Ascending aorta (tissue), 2 donors: ENCODE measurements around the gene NPTX1. TPM values are rescaled to one million over a fixed set of nuclear protein-coding genes. Genes with fewer than 3 reads are reported as not detected.

Source experiments
- DNase-seq, 2 donors: peaks; one replicate each; pipeline ENCODE4 v3.0.0-alpha.2; 2019; ENCODE audit warnings: low spot score in 2 of 2
- H3K27ac ChIP-seq, 2 donors: fragments of 200-600 bp; sonication (generic); one replicate each; pipeline ENCODE4 v1.5.1; 2016 to 2017; ENCODE audit warnings: mild to moderate bottlenecking in 1 of 2
- H3K27me3 ChIP-seq: fragments of 200-600 bp; sonication (generic); one replicate; pipeline ENCODE4 v1.5.1; 2017
- H3K36me3 ChIP-seq, 2 donors: fragments of 200-600 bp; sonication (generic); one replicate each; pipeline ENCODE4 v1.5.1; 2016
- H3K4me1 ChIP-seq, 2 donors: fragments of 200-600 bp; sonication (generic); one replicate each; pipeline ENCODE4 v1.5.1; 2016 to 2017; ENCODE audit warnings: mild to moderate bottlenecking in 1 of 2
- H3K4me3 ChIP-seq, 2 donors: fragments of 200-600 bp; sonication (generic); one replicate each; pipeline ENCODE4 v1.5.1; 2016 to 2017; ENCODE audit warnings: mild to moderate bottlenecking in 1 of 2
- H3K9me3 ChIP-seq, 2 donors: fragments of 200-600 bp; sonication (generic); one replicate each; pipeline ENCODE4 v1.5.1; 2016
- intact Hi-C: fragments of 100-400 bp; cut with DNase I; formaldehyde crosslinking; loops from one replicate; pipeline ENCODE4 v1.15.1; 2023
- total RNA-seq: library from RNA; depleted of rRNA; stranded (reverse); fragments of >200 nt; gene quantifications from one replicate; pipeline ENCODE4 v1.1.0, GENCODE V29; 2016
- TF ChIP-seq, protein P1 (sequence below), 3 experiments: fragments of 200-600 bp in 2 of 3; fragments of 450-650 bp in 1 of 3; sonication (generic) in 2 of 3; IDR thresholded peaks; one replicate each; pipeline ENCODE4 v1.5.1; 2016 to 2019; ENCODE audit warnings: antibody characterized with exemption in 3 of 3, mild to moderate bottlenecking in 1 of 3, moderate library complexity in 1 of 3

NPTX1 gene
- total RNA-seq, 1 donor from 2014 or later: not detected

DNA sequence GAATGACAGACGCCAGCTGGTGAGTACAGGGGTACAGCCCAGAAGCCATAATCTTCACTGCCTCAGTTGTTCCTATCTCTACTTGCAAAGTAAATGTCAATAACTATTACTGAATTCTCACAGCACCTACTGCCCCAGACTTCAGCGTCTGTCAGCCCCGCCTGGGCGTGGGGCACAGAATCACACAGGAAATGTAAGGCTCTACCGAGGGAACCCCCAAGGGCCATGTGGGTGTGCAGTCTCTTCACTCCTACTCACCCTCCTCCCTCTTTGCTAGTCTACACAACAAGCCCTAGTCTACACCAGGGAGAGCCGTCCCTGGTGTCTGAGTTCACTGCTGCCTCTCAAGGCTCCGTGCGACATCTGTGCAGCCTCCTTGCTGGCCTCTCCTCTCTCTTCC lies 4.5 kb downstream of the NPTX1 start:
- H3K4me1 ChIP-seq: peaks cover 5 to 19% of the 10 kb centered on the region in 2 donors
- no peak for DNase-seq
- intact Hi-C loops: loop anchor here (5.0 kb wide), 1 partner anchor 35 kb away; no protein-coding TSS in a partner anchor
- TF ChIP-seq, protein P1, sequence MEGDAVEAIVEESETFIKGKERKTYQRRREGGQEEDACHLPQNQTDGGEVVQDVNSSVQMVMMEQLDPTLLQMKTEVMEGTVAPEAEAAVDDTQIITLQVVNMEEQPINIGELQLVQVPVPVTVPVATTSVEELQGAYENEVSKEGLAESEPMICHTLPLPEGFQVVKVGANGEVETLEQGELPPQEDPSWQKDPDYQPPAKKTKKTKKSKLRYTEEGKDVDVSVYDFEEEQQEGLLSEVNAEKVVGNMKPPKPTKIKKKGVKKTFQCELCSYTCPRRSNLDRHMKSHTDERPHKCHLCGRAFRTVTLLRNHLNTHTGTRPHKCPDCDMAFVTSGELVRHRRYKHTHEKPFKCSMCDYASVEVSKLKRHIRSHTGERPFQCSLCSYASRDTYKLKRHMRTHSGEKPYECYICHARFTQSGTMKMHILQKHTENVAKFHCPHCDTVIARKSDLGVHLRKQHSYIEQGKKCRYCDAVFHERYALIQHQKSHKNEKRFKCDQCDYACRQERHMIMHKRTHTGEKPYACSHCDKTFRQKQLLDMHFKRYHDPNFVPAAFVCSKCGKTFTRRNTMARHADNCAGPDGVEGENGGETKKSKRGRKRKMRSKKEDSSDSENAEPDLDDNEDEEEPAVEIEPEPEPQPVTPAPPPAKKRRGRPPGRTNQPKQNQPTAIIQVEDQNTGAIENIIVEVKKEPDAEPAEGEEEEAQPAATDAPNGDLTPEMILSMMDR (IDR thresholded peaks at IDR 0.05): no peak
- H3K9me3 ChIP-seq: no peaks in the 10 kb centered on the region
- peaks cover 22% of the 10 kb centered on the region for H3K27me3 ChIP-seq
- H3K27ac ChIP-seq: no peak overlapping the region
- H3K36me3 ChIP-seq: no peaks in the 10 kb centered on the region
- no peak overlapping the region for H3K4me3 ChIP-seq

DNA sequence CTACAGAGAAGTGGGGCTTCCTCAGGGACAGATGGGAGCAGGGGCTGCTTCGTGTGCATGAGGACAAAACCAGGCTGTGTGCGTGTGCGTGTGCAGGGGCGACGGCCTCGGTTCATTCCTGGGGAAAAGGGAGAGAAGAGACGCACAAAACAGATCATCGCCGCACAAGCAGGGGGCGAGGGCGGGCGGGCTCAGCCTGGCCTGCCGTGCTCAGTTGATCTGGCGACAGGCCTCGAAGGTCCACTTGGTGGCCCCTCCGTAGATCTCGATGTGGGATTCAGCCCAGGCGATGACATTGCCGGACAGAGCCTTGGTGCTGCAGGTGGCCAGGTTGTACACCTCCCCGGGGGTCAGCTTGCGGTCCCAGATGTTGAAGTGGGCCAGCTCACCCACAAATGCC lies 5.8 kb downstream of the NPTX1 start:
- no peak for DNase-seq
- Histone ChIP-seq H3K36me3 (no peaks in the 10 kb centered on the region), H3K9me3 (no peaks in the 10 kb centered on the region), H3K27ac (no peak overlapping the region), H3K4me3 (no peak overlapping the region), H3K27me3 (peaks cover 14% of the 10 kb centered on the region), H3K4me1 (peaks cover 0 to 11% of the 10 kb centered on the region in 2 donors)
- TF ChIP-seq, protein P1 (IDR thresholded peaks at IDR 0.05): no peak
- intact Hi-C loops: loop anchor here (5.0 kb wide), 1 partner anchor 33 kb away; no protein-coding TSS in a partner anchor

DNA sequence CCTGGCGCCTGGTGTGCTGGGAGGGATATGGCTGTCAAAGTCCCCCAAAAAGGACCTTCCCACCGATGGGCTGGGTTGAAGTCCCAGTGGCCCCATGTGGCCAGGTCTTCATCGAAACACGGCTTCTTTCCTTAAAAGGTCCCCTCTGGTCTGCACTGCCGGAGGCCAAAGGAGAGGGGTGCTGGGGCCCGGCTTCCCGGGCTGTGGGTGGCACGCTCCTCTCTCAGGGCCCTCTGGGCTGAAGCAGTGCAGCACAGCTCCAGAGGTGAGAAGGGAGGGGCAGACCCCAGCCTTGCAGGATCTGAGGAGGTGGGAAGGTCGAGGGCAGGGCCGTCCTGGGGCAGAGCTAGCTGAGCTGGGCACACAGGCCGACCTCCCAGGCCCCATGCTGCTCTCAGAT lies 6.7 kb downstream of the NPTX1 start:
- TF ChIP-seq, protein P1 (IDR thresholded peaks at IDR 0.05): no peak
- no peak for DNase-seq
- H3K9me3 ChIP-seq: no peaks in the 10 kb centered on the region
- no peak overlapping the region for H3K4me3 ChIP-seq
- intact Hi-C loops: loop anchor here (5.0 kb wide), 1 partner anchor 32 kb away; no protein-coding TSS in a partner anchor
- H3K36me3 ChIP-seq: no peaks in the 10 kb centered on the region
- no peak overlapping the region for H3K27ac ChIP-seq
- H3K4me1 ChIP-seq: peaks cover 0 to 4% of the 10 kb centered on the region in 2 donors
- peaks cover 14% of the 10 kb centered on the region for H3K27me3 ChIP-seq

GRCh38 chr17:80468781-80469493 lies 7.5 kb downstream of the NPTX1 start:
- no peak overlapping the region for H3K4me3 ChIP-seq
- no peaks in the 10 kb centered on the region for H3K4me1 ChIP-seq
- H3K36me3 ChIP-seq: no peaks in the 10 kb centered on the region
- peaks cover 12% of the 10 kb centered on the region for H3K27me3 ChIP-seq
- H3K27ac ChIP-seq: no peak overlapping the region
- no peaks in the 10 kb centered on the region for H3K9me3 ChIP-seq
- intact Hi-C loops: no loop called here
- TF ChIP-seq, protein P1 (IDR thresholded peaks at IDR 0.05): no peak
- DNase-seq: no peak

- Histone ChIP-seq H3K27me3 (peaks cover 9% of the 10 kb centered on the region), H3K4me3 (no peak overlapping the region), H3K36me3 (no peaks in the 10 kb centered on the region), H3K9me3 (no peaks in the 10 kb centered on the region), H3K27ac (no peak overlapping the region), H3K4me1 (no peaks in the 10 kb centered on the region)
- no peak for DNase-seq
- intact Hi-C loops: no loop called here
- TF ChIP-seq, protein P1 (IDR thresholded peaks at IDR 0.05): no peak
These were observed 8.2 kb downstream of the NPTX1 start for GRCh38 chr17:80468242-80468641.
